SIG-M5 treated with dmso at 0.1 percent for 504 hours (cell line): ENCODE measurements around the gene OR12D1.
A peak's percentile ranks its signal among the peaks of the same experiment; 100 is the strongest.
"Not testable (repeated sequence)": the region's sequence is repeated elsewhere in the genome, so short reads cannot be mapped to it uniquely, and the experiment has no call there.

ENCODE experiments used
- DNase-seq: peaks from one replicate; lab custom pipeline; 2025; ENCODE audit not compliant: unreplicated experiment; lab: John Stamatoyannopoulos, UW

The OR12D1 gene

GRCh38 chr6:29414588-29414987, at the start of gene OR12D1:
Gene OR12D1 (plus strand): TSS chr6:29414928.
- no peak for DNase-seq

- no peak for DNase-seq
Observed at GRCh38 chr6:29368765-29369164, 46.0 kb upstream of the OR12D1 start, which contains the start of gene OR5V1. Gene OR5V1 (minus strand): TSS chr6:29368865. CDS start chr6:29356195, 12,670 bp downstream.

- no peak for DNase-seq
Observed at GRCh38 chr6:29375191-29375590, 39.5 kb upstream of the OR12D1 start, which contains the start of gene OR12D3. Gene OR12D3 (minus strand): TSS chr6:29375291. CDS start chr6:29375287, 4 bp downstream.

- DNase-seq: peak; percentile 3
Observed at GRCh38 chr6:29376003-29376402, 38.7 kb upstream of the OR12D1 start.

- DNase-seq: no peak
Observed at GRCh38 chr6:29388533-29388932, 26.2 kb upstream of the OR12D1 start.

GRCh38 chr6:29395331-29395730, 19.4 kb upstream of the OR12D1 start, which contains the start of gene OR12D2:
Gene OR12D2 (plus strand): TSS chr6:29395631. CDS start chr6:29396700, 1,069 bp downstream.
- DNase-seq: no peak

GRCh38 chr6:29399525-29399924, 15.2 kb upstream of the OR12D1 start:
- no peak for DNase-seq

- DNase-seq: no peak
Observed at GRCh38 chr6:29403801-29404200, 10.9 kb upstream of the OR12D1 start.

GRCh38 chr6:29419516-29419915, 4.8 kb downstream of the OR12D1 start:
- DNase-seq: no peak

GRCh38 chr6:29424168-29424567, 9.4 kb downstream of the OR12D1 start:
- DNase-seq: no peak

GRCh38 chr6:29424575-29424974, 9.8 kb downstream of the OR12D1 start:
- no peak for DNase-seq

GRCh38 chr6:29425075-29425474, 10.3 kb downstream of the OR12D1 start:
- DNase-seq: no peak

GRCh38 chr6:29426654-29427053, 11.9 kb downstream of the OR12D1 start:
- DNase-seq: no peak

GRCh38 chr6:29436730-29437129, 22.0 kb downstream of the OR12D1 start:
- DNase-seq: not testable (repeated sequence)

- no peak for DNase-seq
Observed at GRCh38 chr6:29439006-29439405, 24.3 kb downstream of the OR12D1 start, which contains the start of gene OR10C1. Gene OR10C1 (plus strand): TSS chr6:29439306. CDS start chr6:29440016, 710 bp downstream.

GRCh38 chr6:29442719-29443118, 28.0 kb downstream of the OR12D1 start:
- DNase-seq: no peak

GRCh38 chr6:29444031-29444430, 29.3 kb downstream of the OR12D1 start:
- DNase-seq: not testable (repeated sequence)

- DNase-seq: no peak
Observed at GRCh38 chr6:29447670-29448069, 32.9 kb downstream of the OR12D1 start.

- no peak for DNase-seq
Observed at GRCh38 chr6:29451471-29452193, 36.9 kb downstream of the OR12D1 start.

- no peak for DNase-seq
Observed at GRCh38 chr6:29456971-29457370, 42.2 kb downstream of the OR12D1 start, which contains the start of the genes OR11A1 and OR2H1. Gene OR11A1 (minus strand): TSS chr6:29457071. CDS start chr6:29427641, 29,430 bp downstream. Gene OR2H1 (plus strand): TSS chr6:29457155. CDS start chr6:29461770, 4,615 bp downstream.

GRCh38 chr6:29461021-29461814, 46.5 kb downstream of the OR12D1 start:
- DNase-seq: no peak

GRCh38 chr6:29462022-29462421, 47.3 kb downstream of the OR12D1 start:
- no peak for DNase-seq
